SHP77 treated with DMSO at 0.1 percent for 48 hours (cell line): ENCODE measurements around the gene KIAA2012.

Experiments
- DNase-seq: peaks from one replicate; lab custom pipeline; 2025; lab: John Stamatoyannopoulos, UW

Gene KIAA2012

GRCh38 chr2:202084265-202084664 lies 11.2 kb downstream of the KIAA2012 start:
- DNase-seq, result no peak

DNA sequence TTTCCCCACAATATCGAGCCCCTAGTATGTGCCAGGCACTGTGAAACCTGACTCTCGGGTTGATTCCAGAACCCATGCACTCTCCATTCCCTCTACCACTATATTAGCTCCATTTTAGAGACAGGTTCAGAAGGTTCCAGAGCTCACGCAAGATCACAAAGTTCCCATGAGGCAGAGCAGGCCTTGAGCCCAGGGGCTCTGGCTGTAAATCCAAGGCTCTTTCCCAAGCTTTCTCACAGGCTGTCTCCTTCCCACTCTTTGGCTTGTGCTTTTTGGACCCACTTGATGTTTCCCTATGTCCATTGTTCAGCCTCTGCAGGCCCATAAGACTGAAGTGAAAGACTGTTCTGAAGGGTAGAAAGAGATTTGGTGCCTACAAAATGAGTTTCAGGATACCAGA lies 15.7 kb downstream of the KIAA2012 start:
- DNase-seq, result no peak

DNA sequence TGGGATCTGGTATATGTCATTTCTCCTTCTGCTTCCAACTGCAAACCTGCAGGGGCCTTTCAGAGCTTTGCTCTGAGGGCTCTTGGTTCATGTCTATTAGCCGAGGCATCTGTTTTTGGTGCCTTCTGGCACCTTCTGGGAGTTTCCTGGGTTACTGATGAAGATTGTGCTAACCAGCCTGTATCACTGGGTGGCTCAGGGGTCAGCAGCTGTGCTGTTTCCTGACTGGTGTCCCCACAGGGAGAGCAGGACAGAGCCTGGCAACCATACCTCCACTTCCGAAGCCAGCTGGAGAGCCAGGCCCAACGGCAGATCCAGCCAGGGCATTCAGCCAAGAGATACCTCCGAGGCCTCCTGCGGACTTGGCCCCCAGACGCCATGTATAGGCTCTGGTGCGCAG lies 17.5 kb downstream of the KIAA2012 start:
- DNase-seq, result no peak

DNA sequence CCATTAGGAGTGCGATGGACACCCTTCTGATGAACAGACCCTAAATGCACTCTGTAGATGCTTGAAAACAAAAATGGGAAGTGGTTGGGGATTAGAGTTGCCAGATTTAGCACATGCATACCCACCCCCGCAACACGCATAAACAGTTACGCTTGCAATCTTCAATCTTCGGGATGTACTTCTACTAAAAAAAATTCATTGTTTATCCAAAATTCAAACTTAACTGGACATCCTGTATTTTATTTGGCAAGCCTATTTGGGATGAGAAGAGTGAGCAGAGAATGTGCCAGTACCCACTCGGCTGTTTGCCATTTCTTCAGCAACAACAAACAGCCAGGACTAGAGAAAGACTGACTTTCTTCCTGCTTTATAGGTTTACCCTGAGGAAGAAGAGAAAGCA lies 18.4 kb downstream of the KIAA2012 start:
- DNase-seq, result no peak

GRCh38 chr2:202094426-202094986 lies 21.5 kb downstream of the KIAA2012 start:
- DNase-seq, result no peak

DNA sequence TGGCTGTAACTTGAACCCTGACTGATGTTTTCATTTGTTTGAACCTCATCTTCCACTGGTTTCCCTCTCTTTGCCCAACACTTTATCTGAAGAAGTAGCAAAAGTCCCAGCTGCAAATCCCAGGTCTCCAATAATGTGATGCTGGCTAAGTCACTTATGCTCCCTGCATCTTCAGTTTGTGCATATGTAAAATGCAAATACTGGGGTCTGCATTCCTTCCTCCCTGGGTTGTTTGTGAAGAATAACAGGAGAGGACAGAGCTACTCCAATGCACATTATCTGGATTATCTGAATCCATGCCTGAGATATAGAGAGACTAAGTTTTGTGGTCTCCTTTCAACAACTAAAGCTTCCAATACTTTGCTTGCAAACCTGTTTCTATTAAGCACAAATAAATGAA lies 22.2 kb downstream of the KIAA2012 start:
- DNase-seq, result no peak

- no peak for DNase-seq
These were observed 23.7 kb downstream of the KIAA2012 start for GRCh38 chr2:202096736-202097135.

DNA sequence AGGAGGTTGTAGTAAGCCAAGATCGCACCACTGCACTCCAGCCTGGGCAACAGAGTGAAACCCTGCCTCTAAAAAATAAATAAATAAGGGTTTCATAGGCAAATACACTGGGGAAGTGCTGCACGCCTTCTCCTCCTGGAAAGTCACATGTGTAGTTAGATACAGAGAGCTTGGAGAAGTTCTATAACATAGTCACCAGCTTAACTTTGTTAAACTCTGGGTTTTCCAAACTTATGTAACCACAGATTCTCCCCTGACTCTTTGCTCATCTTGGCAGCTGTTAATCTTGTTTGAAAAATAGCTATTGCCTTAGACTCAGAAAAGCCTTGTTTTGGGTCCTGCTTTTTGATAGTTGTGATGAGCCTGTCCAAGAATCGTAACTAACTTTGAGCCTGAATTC lies 25.2 kb downstream of the KIAA2012 start:
- DNase-seq, result no peak

DNA sequence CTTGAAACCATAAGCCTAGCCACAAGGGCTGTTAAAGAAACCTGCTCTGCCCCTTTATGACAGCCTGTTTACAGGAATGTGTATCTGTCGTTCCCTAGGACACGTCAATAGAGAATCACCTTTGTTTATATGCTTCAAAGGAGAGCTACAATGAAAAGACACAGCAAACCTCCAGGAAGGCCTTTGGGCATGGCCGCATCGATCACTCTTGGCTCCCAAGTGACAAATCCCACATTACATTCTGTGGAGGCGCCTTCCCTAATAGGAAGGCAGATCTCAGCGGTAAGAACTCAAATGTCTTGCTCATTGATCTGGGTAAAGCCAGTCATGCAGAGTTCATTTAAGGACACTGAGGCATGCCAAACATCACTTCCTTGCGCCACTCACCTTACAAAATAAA lies 26.5 kb downstream of the KIAA2012 start:
- no peak for DNase-seq

DNA sequence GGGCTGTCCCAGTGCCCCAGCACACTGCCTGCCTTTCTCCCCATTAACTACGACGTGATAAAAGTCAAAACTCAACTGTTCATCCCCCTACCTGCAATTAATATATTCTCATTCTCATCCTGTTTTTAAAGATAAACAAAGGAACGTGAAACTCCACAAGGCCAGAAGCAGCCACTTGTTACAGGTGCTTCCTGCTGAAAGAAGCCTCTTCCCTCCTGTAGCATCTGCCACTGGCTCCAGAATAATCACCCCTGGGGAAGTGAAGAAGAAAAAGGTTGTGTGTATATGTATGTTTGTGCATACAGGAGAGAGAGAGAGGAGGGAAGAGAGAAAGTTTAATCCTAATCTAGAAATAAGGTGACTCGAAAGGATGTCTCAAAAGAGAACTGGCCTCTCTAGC lies 27.1 kb downstream of the KIAA2012 start:
- DNase-seq, result no peak

- DNase-seq, result no peak
These were observed 28.0 kb downstream of the KIAA2012 start for GRCh38 chr2:202101026-202101579.

GRCh38 chr2:202102425-202103000 lies 29.5 kb downstream of the KIAA2012 start:
- DNase-seq, result no peak

DNA sequence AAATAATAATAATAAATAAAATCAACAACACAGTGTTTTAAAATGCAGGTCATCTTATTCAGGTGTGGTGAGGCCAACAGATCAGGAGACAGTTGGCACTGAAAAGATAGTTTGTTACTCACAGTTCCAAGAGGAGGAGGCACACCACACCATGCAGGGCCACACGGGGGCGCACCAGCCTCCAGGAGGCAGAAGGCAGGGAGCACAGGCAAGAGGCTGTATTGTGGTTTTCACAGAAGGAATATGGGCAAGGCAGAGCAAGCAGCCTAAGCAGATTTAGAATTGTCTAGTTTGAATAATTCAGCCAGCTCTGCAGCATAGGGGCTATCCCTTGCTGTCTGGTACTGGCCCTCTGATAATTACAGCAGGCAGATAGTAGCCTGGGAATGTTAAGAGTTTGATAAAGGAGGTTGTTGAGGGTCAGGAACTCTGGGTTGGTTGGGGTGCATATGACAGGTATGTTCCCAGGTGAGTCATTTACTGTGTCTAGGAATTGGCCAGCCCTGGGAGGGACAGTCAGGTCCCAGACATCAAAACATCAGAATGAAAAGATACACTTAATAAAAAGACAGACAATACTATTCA lies 31.3 kb downstream of the KIAA2012 start:
- peak; percentile 1 for DNase-seq

- DNase-seq, result no peak
These were observed 32.0 kb downstream of the KIAA2012 start for GRCh38 chr2:202105025-202105424.

DNA sequence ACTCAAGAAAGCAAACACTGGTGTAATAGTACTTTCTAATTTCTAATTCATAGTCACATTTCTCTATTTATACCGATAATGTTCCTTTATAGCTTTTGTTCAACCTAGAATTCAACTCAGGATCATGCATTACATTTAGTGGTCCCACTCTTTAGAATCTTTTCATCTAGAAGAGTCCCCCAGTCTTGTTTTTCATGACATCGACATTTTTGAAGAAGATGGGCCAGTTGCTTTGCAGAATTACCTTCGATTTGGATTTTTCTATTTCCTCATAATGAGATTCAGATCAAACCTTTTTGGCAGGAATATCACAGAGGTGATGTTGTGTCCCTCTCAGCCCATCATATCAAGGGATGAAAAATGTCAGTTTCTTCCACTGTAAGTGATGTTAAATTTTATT lies 35.3 kb downstream of the KIAA2012 start:
- DNase-seq, result no peak

GRCh38 chr2:202109139-202109736 lies 36.2 kb downstream of the KIAA2012 start:
- no peak for DNase-seq

DNA sequence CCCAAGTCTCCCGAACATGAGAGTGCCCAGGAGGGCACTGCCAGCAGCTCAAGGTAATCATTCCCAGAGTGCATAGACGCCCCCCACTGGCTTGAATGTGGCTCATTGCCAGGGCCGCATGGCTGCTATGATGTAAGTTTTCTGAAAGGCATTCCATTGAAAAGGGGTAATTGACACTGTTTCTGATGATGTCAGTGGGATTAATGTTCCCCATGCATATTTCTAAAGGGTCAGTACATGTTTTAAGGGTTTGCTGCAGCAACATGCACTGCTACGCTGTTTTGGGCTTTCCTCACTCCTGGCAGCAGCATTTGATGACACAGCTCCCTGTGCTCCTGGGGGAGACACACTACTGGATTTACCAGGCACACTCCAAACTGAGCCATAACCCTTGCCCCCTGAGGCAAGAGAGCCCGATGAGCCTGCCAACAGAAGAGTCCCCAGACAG lies 36.7 kb downstream of the KIAA2012 start:
- DNase-seq, result no peak

DNA sequence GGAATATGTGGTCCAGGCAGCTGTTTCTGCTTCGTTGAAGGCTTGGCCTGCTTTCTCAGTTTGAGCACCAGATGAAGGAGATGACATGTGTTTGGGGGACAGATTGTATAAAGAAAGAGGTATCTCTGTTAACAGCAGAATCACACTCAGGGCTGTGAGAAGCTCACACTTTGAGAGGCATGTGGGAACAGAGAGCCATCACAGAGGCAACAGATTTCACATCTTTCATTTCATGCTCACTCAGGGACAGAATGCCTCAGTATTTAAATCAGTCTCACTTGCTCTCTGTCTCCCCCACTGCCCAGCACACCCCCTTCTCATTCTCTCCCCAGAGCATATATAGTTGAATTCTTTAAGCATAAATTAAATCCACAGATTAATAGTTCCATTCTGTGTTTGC lies 37.4 kb downstream of the KIAA2012 start:
- no peak for DNase-seq

- DNase-seq, result no peak
These were observed 39.0 kb downstream of the KIAA2012 start for GRCh38 chr2:202112041-202112440.

- no peak for DNase-seq
These were observed 40.6 kb downstream of the KIAA2012 start for GRCh38 chr2:202113571-202114142.

DNA sequence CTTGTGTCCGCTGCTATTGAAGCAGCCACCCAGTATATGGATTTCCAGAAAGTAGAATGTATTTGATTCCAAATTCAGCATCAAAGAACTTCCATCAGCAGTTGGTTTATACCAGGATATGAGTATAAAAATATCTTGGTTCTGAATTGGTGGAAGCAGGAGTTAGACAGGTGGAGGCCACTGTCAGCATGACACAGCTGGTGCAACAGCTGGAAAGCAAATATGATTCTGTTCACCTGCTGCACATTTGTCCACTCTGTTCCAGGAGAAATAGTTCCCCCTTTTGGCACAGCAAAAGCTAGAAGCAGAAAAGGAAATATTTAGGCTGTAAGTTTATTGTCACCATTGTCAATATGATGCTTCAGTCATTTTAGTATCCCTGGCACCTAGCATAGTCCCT lies 41.2 kb downstream of the KIAA2012 start:
- DNase-seq, result no peak

DNA sequence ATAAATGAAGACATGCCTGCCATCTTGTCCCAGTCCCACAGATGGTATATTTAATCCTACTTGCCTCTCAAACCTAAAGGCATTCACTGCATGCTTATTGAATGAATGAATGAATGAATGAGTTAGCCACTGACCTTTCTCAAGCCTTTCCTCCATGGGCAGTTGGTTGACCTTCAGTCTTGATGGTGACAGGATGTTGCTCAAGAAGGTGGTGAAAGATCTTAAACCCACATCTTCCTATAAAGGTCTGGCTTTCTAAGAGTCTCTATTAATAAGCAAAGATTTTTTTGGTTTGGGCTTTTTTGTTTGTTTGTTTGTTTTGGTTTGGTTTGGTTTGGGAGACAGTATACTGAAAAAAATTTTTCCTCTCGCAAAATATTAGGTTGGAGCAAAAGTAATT lies 41.7 kb downstream of the KIAA2012 start:
- no peak for DNase-seq

DNA sequence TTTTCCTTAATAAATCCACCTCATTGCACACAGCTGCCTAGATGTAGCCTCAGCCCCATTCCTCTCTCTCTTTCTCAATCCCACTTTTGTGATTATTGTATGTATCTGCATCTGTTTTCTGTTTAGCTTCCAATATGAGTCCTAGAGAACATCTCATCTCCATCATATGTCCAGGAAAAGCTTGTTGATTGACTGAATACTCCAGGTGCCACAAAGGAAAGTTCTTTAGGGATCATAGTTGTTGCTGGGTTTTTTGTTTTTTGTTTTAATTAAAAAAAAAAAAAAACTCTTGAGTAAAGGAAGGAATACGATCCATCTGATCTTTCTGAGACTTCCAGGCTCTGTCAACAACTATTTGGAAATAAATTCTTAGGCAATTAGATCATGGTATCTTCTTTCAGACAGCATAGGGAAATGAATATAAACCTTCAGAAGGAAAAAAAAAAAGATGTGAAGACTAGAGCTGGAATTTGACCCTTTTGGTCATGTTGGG lies 42.5 kb downstream of the KIAA2012 start:
- no peak for DNase-seq
